ENCODE results near the gene FBXO11.
"Not testable (repeated sequence)": the region's sequence is repeated elsewhere in the genome, so short reads cannot be mapped to it uniquely, and the experiment has no call there.

The FBXO11 gene

GRCh38 chr2:47916412-47916811, 10.1 kb upstream of the FBXO11 start:
- TF ChIP-seq ZNF23 (tag by site-specific recombination; IDR thresholded peaks at IDR 0.05; ENCODE audit: borderline replicate concordance) (no peak), ZSCAN23 (tag by site-specific recombination; IDR thresholded peaks at IDR 0.05) (no peak), MEIS1 (CRISPR knock-in tag; IDR thresholded peaks at IDR 0.05; ENCODE audit: borderline replicate concordance) (no peak), ZNF350 (tag by site-specific recombination; IDR thresholded peaks at IDR 0.05) (no peak), ZNF529 (tag by site-specific recombination; IDR thresholded peaks at IDR 0.05; ENCODE audit: insufficient replicate concordance) (no peak), GFI1B (tag by site-specific recombination; IDR thresholded peaks at IDR 0.05) (no peak), GLIS2 (tag by site-specific recombination; IDR thresholded peaks at IDR 0.05) (no peak), ZNF544 (tag by site-specific recombination; IDR thresholded peaks at IDR 0.05) (no peak)
- CTCF ChIA-PET, result interaction anchor here (0.7 to 1.1 kb wide), 2 partner anchors 149 to 565 kb away, joined by 4 to 6 read pairs; no protein-coding TSS in a partner anchor
- POLR2A ChIA-PET, result no interaction called here

GRCh38 chr2:47910662-47911061, 4.4 kb upstream of the FBXO11 start:
- H3K4me3 ChIP-seq (ENCODE audit: low read depth, low read length); H3K9me3 ChIP-seq (ENCODE audit: control insufficient read depth, insufficient read depth, low read depth, low read length); H3K27ac ChIP-seq (ENCODE audit: extremely low read depth, low read depth, low read length); H3K4me1 ChIP-seq (ENCODE audit: control insufficient read depth, insufficient read depth, low read length); H3K36me3 ChIP-seq (ENCODE audit: control insufficient read depth in 2 of 2, insufficient read depth in 1 of 2, low read length in 2 of 2); POLR2A ChIA-PET; CTCF ChIA-PET: not testable (repeated sequence)
- peak; percentile 83 for TF ChIP-seq ZNF146 (tag by site-specific recombination; IDR thresholded peaks at IDR 0.05)
- TF ChIP-seq ZNF580 (tag by site-specific recombination; IDR thresholded peaks at IDR 0.05), result peak; percentile 50; the same call in 1 of the 2 replicates

More at GRCh38 chr2:47916412-47916811, 10.1 kb upstream of the FBXO11 start:
- H3K4me1 ChIP-seq (ENCODE audit: control insufficient read depth, insufficient read depth, low read length), result no peaks in the 10 kb centered on the region
- no peak overlapping the region for H3K4me3 ChIP-seq (ENCODE audit: low read depth, low read length)
- no peaks in the 10 kb centered on the region for H3K36me3 ChIP-seq (ENCODE audit: control insufficient read depth in 2 of 2, insufficient read depth in 1 of 2, low read length in 2 of 2)
- no peaks in the 10 kb centered on the region for H3K9me3 ChIP-seq (ENCODE audit: control insufficient read depth, insufficient read depth, low read depth, low read length)
- no peak overlapping the region for H3K27ac ChIP-seq (ENCODE audit: extremely low read depth, low read depth, low read length)

GRCh38 chr2:47908682-47909081, 2.4 kb upstream of the FBXO11 start:
- no peak overlapping the region for H3K4me3 ChIP-seq (ENCODE audit: low read depth, low read length)
- ChIA-PET POLR2A (no interaction called here), CTCF (no interaction called here)
- H3K27ac ChIP-seq (ENCODE audit: extremely low read depth, low read depth, low read length), result no peak overlapping the region
- H3K36me3 ChIP-seq (ENCODE audit: control insufficient read depth in 2 of 2, insufficient read depth in 1 of 2, low read length in 2 of 2), result no peaks in the 10 kb centered on the region
- H3K4me1 ChIP-seq (ENCODE audit: control insufficient read depth, insufficient read depth, low read length), result peaks cover 7% of the 10 kb centered on the region; the same call in 1 of the 2 replicates
- TF ChIP-seq OSR2 (tag by site-specific recombination; IDR thresholded peaks at IDR 0.05), result no peak
- H3K9me3 ChIP-seq (ENCODE audit: control insufficient read depth, insufficient read depth, low read depth, low read length), result no peaks in the 10 kb centered on the region

GRCh38 chr2:47907039-47907781, 912 bp upstream of the FBXO11 start:
- H3K4me1 ChIP-seq (ENCODE audit: control insufficient read depth, insufficient read depth, low read length), result peaks cover 9% of the 10 kb centered on the region; the same call in 1 of the 2 replicates
- H3K4me3 ChIP-seq (ENCODE audit: low read depth, low read length), result peak overlapping the region; percentile 67
- ChIA-PET CTCF (interaction anchor here (0.6 to 1.9 kb wide), 6 partner anchors 87 to 434 kb away, joined by 3 to 10 read pairs (median 3); no protein-coding TSS in a partner anchor), POLR2A (interaction anchor here (0.7 to 1.9 kb wide), 4 partner anchors 77 to 504 kb away, joined by 3 to 7 read pairs (median 4); partner anchors contain the start of genes MSH2 and MSH6)
- H3K9me3 ChIP-seq (ENCODE audit: control insufficient read depth, insufficient read depth, low read depth, low read length), result no peaks in the 10 kb centered on the region
- H3K36me3 ChIP-seq (ENCODE audit: control insufficient read depth in 2 of 2, insufficient read depth in 1 of 2, low read length in 2 of 2), result no peaks in the 10 kb centered on the region
- peak overlapping the region; percentile 81 for H3K27ac ChIP-seq (ENCODE audit: extremely low read depth, low read depth, low read length)
- TF ChIP-seq ZSCAN16 (tag by site-specific recombination; IDR thresholded peaks at IDR 0.05) (peak; percentile 93; the same call in 1 of the 2 replicates), ZNF530 (tag by site-specific recombination; IDR thresholded peaks at IDR 0.05; ENCODE audit: low read depth) (no peak), FEZF1 (tag by site-specific recombination; IDR thresholded peaks at IDR 0.05) (peak; percentile 33), ZNF362 (tag by site-specific recombination; IDR thresholded peaks at IDR 0.05) (0 out of 2 replicates have a peak, but pooled peaks have one; percentile 11), ZNF121 (tag by site-specific recombination; IDR thresholded peaks at IDR 0.05) (no peak), ZSCAN30 (tag by site-specific recombination; IDR thresholded peaks at IDR 0.05) (no peak), ZNF776 (tag by site-specific recombination; IDR thresholded peaks at IDR 0.05; ENCODE audit: borderline replicate concordance) (no peak), HOXD13 (CRISPR knock-in tag; IDR thresholded peaks at IDR 0.05; ENCODE audit: borderline replicate concordance) (no peak), SP7 (tag by site-specific recombination; IDR thresholded peaks at IDR 0.05) (peak; percentile 39; the same call in 1 of the 2 replicates), BCL6B (tag by site-specific recombination; IDR thresholded peaks at IDR 0.05) (0 out of 2 replicates have a peak, but pooled peaks have one; percentile 24), ZSCAN18 (tag by site-specific recombination; IDR thresholded peaks at IDR 0.05) (no peak), ZNF544 (tag by site-specific recombination; IDR thresholded peaks at IDR 0.05) (no peak), ZNF580 (tag by site-specific recombination; IDR thresholded peaks at IDR 0.05) (0 out of 2 replicates have a peak, but pooled peaks have one; percentile 84), ZNF146 (tag by site-specific recombination; IDR thresholded peaks at IDR 0.05) (no peak)
